Activated CD4-positive, alpha-beta T cell treated with anti-CD3 and anti-CD28 coated beads, Interleukin-2, amount 10 ng/mL, durations not matched to agents 24 days and 14 days (primary cell): ENCODE data around the gene WFS1. TPM values are rescaled to one million over a fixed set of nuclear protein-coding genes. Genes with fewer than 3 reads are reported as not detected.

Experiments used
- DNase-seq: peaks from one replicate; pipeline ENCODE4 v3.0.0; 2022
- H3K27ac Mint-ChIP-seq: one replicate; pipeline ENCODE4 v1.8.0; 2022; ENCODE audit warnings: mild to moderate bottlenecking, mixed read lengths
- H3K27me3 Mint-ChIP-seq: one replicate; pipeline ENCODE4 v1.8.0; 2022; ENCODE audit warnings: mixed read lengths
- H3K36me3 Mint-ChIP-seq: one replicate; pipeline ENCODE4 v1.8.0; 2022; ENCODE audit warnings: low read depth, mild to moderate bottlenecking, mixed read lengths
- H3K4me1 Mint-ChIP-seq: one replicate; pipeline ENCODE4 v1.8.0; 2021; ENCODE audit warnings: mixed read lengths
- H3K4me3 Mint-ChIP-seq: one replicate; pipeline ENCODE4 v1.8.0; 2022; ENCODE audit warnings: mild to moderate bottlenecking, moderate library complexity, mixed read lengths
- H3K9me3 Mint-ChIP-seq: one replicate; pipeline ENCODE4 v1.8.0; 2021; ENCODE audit warnings: mixed read lengths
- intact Hi-C: fragments of 100-400 bp; cut with micrococcal nuclease; formaldehyde crosslinking; loops from one replicate; pipeline ENCODE4 v1.15.1; 2023
- total RNA-seq: library from RNA; stranded (reverse); gene quantifications from 2 replicates; pipeline ENCODE4 v1.2.3, GENCODE V29; 2022

WFS1 gene
- total RNA-seq, 1 donor from 2014 or later = 4.7 TPM

DNA sequence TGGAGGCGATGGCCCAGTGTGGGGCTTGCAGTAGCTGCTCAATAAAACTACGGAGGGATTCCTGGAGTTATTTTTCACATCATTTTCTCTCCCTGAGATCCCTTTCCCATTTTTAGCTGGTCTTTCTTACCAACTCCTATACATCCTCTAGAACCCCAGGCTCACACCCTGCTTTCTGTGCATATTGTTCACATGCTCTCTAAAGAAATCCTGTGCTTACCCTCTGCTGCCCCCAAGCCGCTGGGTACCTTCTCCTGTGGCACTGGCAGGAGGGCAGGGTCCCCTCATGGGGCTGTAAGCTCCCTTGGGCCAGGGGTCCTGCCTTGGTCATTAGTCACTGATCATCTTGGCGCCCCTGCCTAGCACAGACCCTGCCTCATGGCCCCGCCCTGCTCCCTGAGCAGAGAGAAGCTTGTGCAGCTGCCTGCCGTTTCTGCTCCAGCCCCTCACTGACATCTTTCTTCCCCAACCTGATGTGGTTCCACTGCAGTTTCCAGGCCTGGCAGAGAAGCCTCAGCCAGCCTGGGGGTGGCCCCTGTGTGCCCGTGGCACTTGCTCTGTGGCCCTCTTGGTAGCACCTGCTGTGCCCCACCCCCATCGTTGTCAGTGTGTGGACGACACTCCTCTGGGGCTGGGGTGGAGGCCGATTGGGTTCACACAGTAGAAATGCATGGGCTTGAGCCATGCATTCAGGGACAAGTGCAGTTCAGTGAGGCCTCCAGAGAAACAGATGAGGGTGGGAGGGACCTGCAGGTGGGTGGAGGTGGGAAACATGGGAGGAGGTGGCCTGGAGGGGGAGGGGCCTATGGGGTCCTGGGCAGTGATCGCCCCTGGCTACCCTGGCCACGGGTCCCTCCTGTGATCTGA, 69.5 kb downstream of the WFS1 start:
- Mint-ChIP-seq H3K36me3 (no peaks in the 10 kb centered on the region), H3K27me3 (peaks cover 39% of the 10 kb centered on the region), H3K4me3 (no peak overlapping the region), H3K4me1 (peaks cover 11% of the 10 kb centered on the region), H3K9me3 (peaks cover 4% of the 10 kb centered on the region), H3K27ac (no peak overlapping the region)
- DNase-seq = no peak
- intact Hi-C loops = no loop called here

- Mint-ChIP-seq H3K9me3 (no peaks in the 10 kb centered on the region), H3K36me3 (no peaks in the 10 kb centered on the region), H3K4me1 (peaks cover 11% of the 10 kb centered on the region), H3K27me3 (peaks cover 39% of the 10 kb centered on the region), H3K27ac (no peak overlapping the region), H3K4me3 (no peak overlapping the region)
- intact Hi-C loops = no loop called here
- DNase-seq = no peak
Measured at GRCh38 chr4:6339818-6340445, 70.3 kb downstream of the WFS1 start.

DNA sequence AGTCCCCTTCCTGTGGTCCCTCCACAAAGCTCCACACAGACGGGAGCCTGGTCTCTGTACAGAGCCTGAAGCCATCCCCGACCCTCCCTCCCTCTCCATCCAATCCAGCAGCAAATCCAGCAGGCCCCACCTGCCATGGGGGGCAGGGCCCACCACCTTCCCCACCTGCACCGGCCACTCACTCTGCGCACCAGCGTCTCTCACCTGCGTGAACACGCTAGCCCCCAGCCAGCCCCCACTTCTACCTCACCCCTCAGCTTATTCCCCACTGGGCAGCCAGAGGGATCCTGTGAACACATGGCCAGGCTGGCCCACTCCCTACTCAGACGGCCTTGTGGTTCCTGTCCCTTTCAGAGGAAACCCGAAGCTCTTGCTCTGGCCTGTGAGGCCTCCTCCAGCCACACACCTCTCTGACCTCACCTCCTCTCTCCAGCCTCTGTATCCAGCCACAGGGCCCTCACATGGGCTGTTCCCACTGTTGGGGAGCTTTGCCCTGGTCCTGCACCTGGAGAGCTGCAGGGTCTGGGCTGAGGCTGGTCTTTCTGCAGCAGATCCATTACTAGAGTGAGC, 70.9 kb downstream of the WFS1 start:
- DNase-seq = no peak
- H3K36me3 Mint-ChIP-seq = no peaks in the 10 kb centered on the region
- H3K4me1 Mint-ChIP-seq = peaks cover 11% of the 10 kb centered on the region
- H3K27me3 Mint-ChIP-seq = peaks cover 37% of the 10 kb centered on the region
- intact Hi-C loops = no loop called here
- H3K27ac Mint-ChIP-seq = no peak overlapping the region
- no peak overlapping the region for H3K4me3 Mint-ChIP-seq
- H3K9me3 Mint-ChIP-seq = no peaks in the 10 kb centered on the region

DNA sequence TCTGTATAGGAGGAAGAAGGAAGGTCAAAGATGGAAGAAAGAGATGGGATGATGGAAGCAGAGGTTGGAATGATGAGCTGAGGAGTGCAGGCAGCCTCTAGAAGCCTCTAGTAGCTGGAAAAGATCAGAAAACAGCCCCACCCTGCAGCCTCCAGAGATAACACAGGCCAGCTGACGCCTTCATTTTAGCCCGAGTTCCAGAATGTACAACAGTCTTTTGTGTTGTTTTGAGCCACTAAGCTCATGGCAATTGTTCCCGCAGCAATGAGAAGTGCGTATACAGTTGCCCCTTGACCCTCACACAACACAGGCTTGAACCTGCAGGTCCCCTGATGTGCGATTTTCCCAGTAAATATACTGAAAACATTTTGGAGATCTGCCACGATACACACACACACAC, 72.0 kb downstream of the WFS1 start:
- DNase-seq = no peak
- Mint-ChIP-seq H3K27me3 (peaks cover 38% of the 10 kb centered on the region), H3K4me3 (no peak overlapping the region), H3K9me3 (no peaks in the 10 kb centered on the region), H3K27ac (no peak overlapping the region), H3K4me1 (peaks cover 11% of the 10 kb centered on the region), H3K36me3 (no peaks in the 10 kb centered on the region)
- intact Hi-C loops = no loop called here

DNA sequence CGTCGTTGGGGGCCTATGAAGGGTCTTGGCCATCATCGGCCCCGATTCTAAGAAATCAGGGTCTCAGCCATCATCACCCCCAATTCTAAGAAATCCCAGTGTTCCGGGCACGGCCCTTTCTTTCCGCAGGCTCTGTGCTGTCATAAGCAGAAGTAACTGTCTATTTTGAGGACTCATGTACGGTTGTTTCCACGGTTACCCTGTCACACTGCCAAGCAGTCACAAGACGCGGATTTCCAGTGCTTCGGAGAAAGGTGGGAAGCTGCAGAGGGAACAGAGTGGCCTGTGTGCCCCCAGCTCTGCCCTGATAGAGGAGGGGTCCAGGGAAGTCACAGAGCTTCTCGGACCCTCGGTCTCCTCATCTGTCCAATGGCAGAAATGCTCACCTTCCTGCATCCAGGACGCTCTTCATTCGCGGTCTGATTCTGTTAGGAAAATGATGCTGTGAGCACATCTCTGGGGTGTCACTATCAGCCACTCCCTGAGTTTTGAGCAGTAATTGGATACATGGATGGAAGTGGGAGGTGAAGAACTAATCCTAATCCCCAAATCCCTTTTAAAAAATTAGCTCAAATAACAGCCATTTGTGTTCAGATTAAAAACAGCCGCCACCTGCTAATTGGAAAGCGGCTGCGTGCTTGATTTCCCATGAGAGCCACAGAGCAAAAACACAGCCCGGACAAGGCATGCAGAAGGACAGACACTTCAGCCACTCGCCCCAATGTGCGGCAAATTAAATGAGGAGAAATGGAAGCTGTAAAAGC, 73.1 kb downstream of the WFS1 start:
- H3K4me1 Mint-ChIP-seq = peaks cover 10% of the 10 kb centered on the region
- no peaks in the 10 kb centered on the region for H3K36me3 Mint-ChIP-seq
- H3K4me3 Mint-ChIP-seq = no peak overlapping the region
- intact Hi-C loops = no loop called here
- H3K27ac Mint-ChIP-seq = no peak overlapping the region
- DNase-seq = no peak
- peaks cover 31% of the 10 kb centered on the region for H3K27me3 Mint-ChIP-seq
- H3K9me3 Mint-ChIP-seq = no peaks in the 10 kb centered on the region

- no peaks in the 10 kb centered on the region for H3K9me3 Mint-ChIP-seq
- H3K4me1 Mint-ChIP-seq = no peaks in the 10 kb centered on the region
- no peak overlapping the region for H3K27ac Mint-ChIP-seq
- H3K36me3 Mint-ChIP-seq = no peaks in the 10 kb centered on the region
- peaks cover 20% of the 10 kb centered on the region for H3K27me3 Mint-ChIP-seq
- DNase-seq = no peak
- intact Hi-C loops = no loop called here
- no peak overlapping the region for H3K4me3 Mint-ChIP-seq
Measured at GRCh38 chr4:6343939-6344408, 74.3 kb downstream of the WFS1 start.

DNA sequence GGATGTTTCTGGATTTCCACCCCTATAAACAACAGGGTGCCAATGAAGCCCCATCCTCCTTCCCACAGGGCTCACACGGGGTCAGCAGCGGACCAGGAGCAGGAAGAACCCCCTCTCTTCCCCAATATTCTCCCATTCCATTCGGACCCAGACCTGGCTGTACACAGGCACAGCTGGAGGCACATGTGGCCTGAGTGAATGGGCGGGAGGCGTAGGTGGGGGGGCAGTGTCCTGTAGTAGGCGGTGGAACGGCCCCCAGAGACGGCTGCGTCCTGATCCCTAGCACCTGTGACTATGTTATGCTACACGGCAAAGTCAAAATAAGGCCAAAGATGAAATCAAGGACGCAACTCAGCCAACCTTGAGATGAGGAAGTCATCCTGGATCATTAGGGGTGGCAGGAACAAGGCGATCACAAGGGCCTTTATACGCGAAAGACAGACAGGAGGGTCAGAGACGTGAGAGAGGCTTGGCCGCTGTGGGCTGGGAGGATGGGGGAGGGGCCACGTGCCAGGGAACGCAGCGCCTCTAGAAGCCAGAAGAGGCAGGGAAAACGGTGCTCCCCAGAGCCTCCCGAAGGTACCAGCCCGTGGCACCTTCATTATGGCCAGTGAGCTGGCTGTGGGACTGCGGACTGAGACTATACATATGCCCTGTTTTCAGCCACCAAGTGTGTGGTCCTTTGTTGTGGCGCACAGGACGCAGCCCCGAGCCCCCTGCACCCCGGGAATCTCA, 75.6 kb downstream of the WFS1 start:
- DNase-seq = no peak
- intact Hi-C loops = no loop called here
- H3K9me3 Mint-ChIP-seq = no peaks in the 10 kb centered on the region
- H3K4me1 Mint-ChIP-seq = no peaks in the 10 kb centered on the region
- peaks cover 15% of the 10 kb centered on the region for H3K27me3 Mint-ChIP-seq
- no peak overlapping the region for H3K27ac Mint-ChIP-seq
- H3K4me3 Mint-ChIP-seq = no peak overlapping the region
- no peaks in the 10 kb centered on the region for H3K36me3 Mint-ChIP-seq

DNA sequence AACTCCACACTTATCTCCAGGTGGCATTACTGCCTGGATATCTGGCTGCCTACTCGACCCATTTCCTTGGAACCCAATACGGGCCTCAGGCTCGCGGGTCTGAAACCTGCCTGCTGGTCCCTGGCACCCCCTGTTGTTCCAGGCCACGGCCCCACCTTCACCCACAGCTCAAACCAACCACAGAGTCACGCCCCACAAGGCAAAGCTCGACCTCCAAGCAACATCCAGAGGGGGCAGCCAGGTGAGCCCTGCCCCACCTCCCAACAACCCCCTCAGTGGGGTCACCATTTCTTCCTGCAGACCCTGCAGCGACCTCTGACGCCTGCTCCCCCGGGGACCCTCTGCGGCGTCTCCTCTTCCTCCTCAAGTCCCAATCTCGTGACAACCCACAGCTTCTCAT, 76.2 kb downstream of the WFS1 start:
- intact Hi-C loops = no loop called here

GRCh38 chr4:6346373-6347110, 76.9 kb downstream of the WFS1 start:
- no peaks in the 10 kb centered on the region for H3K9me3 Mint-ChIP-seq
- intact Hi-C loops = no loop called here
- H3K4me3 Mint-ChIP-seq = no peak overlapping the region
- no peaks in the 10 kb centered on the region for H3K4me1 Mint-ChIP-seq
- H3K27me3 Mint-ChIP-seq = peaks cover 8% of the 10 kb centered on the region
- no peak for DNase-seq
- H3K27ac Mint-ChIP-seq = no peak overlapping the region
- no peaks in the 10 kb centered on the region for H3K36me3 Mint-ChIP-seq

More for the DNA sequence above, 76.2 kb downstream of the WFS1 start:
- no peaks in the 10 kb centered on the region for H3K9me3 Mint-ChIP-seq
- DNase-seq = no peak
- H3K36me3 Mint-ChIP-seq = no peaks in the 10 kb centered on the region
- no peak overlapping the region for H3K27ac Mint-ChIP-seq
- H3K27me3 Mint-ChIP-seq = peaks cover 10% of the 10 kb centered on the region
- H3K4me1 Mint-ChIP-seq = no peaks in the 10 kb centered on the region
- no peak overlapping the region for H3K4me3 Mint-ChIP-seq

DNA sequence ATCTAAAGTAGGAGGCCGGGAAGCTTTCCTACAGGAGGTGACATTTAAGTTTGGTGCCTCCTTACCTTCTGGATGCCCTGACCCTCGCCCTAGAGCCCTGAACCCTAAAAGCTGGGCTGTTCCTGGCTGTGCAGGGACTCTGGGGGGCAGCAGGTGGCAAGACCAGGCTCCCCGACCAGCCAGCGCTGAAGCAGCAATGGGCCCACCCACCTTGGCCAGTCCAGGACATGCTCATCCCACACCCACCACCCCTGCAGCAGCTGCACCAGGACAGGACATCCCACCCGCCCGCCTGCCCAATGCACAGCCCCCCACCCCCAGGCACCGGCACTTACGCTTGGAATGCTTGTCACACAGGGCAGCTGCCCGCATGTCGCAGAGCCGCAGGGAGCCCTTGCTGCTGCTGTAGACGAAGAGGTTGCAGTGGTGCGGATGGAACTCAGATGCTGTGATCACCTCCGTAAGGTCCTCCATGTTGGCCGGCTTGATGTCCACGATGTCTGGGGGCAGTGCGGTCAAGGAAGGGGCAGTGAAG, 77.9 kb downstream of the WFS1 start:
- Mint-ChIP-seq H3K27ac (no peak overlapping the region), H3K9me3 (no peaks in the 10 kb centered on the region), H3K4me1 (no peaks in the 10 kb centered on the region), H3K36me3 (no peaks in the 10 kb centered on the region), H3K27me3 (peaks cover 5% of the 10 kb centered on the region), H3K4me3 (no peak overlapping the region)
- intact Hi-C loops = no loop called here
- no peak for DNase-seq

DNA sequence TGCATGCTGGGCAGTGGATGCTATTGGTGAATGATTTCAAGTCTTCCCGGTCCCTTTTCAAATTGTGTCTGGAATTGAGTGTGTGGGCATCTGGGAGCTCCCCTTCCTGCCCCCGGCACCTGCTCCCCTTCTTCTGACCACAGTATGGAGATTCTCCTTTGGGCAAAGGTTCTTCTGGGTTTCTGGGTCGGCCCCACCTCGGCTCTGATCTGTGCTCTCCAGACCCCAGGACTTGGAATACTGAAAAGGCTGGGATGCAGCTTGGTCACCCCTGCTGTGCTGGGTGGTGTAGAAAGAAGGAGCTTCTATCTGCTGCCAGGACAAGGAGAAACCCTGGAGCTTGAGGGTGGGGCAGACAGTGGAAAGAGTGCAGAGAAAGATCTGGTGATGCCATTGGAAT, 78.8 kb downstream of the WFS1 start:
- no peak for DNase-seq
- Mint-ChIP-seq H3K36me3 (no peaks in the 10 kb centered on the region), H3K27ac (no peak overlapping the region), H3K27me3 (peaks cover 2% of the 10 kb centered on the region), H3K9me3 (no peaks in the 10 kb centered on the region), H3K4me1 (no peaks in the 10 kb centered on the region), H3K4me3 (no peak overlapping the region)
- intact Hi-C loops = no loop called here

GRCh38 chr4:6349896-6350603, 80.4 kb downstream of the WFS1 start:
- Mint-ChIP-seq H3K36me3 (no peaks in the 10 kb centered on the region), H3K27me3 (peaks cover 5% of the 10 kb centered on the region), H3K27ac (no peak overlapping the region), H3K9me3 (no peaks in the 10 kb centered on the region), H3K4me1 (no peaks in the 10 kb centered on the region), H3K4me3 (no peak overlapping the region)
- DNase-seq = no peak
- intact Hi-C loops = no loop called here
